NCI-H446 (cell line): ENCODE results near the gene CLDN15.
A peak's percentile ranks its signal among the peaks of the same experiment; 100 is the strongest.

Source experiments
- DNase-seq, 2 experiments: peaks; one replicate each; lab custom pipeline; 2025; lab: John Stamatoyannopoulos, UW

Gene CLDN15

DNA sequence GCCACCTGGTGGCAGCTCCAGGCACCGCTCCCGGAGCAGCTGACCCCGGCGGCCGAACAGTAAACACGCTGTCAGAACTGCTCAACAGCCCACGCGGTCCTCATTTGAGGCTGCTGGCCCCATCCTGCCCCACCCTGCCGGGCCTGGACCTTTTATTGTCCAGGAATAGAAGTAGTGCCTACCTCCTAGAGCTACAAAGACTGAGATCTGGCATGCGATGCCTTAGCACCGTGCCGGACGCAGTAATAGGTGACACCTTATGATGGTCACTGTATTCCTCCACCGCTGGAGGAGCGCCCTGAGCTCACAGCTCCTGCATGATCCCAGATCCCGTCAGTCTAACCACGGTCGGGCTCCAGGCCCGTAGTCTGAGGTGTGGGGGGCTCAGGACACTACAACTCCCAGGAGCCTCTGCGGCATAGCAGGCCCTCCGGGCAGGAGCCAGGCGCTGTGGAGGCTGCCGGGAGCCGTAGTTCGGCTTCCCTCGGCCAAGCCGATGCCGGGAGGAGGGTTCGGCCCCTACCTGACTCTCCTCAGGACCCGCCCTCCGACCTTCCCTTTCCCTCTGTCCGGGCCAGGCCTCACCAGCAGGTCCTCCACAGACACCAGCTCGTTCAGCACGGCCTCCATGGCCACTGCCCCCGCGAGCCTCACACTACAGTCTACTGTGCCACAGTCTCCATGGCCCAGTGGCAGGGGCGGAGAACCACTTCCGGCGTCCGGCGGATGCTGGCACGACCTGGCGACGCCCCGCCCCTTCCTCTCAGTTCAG, 7.0 kb upstream of the CLDN15 start, which contains the start of gene FIS1:
Gene FIS1 (minus strand): TSS at position 707 of the 772 bp plus-strand sequence. CDS start 77 bp downstream, at position 630.
- DNase-seq = peak; percentile 70 to 88

DNA sequence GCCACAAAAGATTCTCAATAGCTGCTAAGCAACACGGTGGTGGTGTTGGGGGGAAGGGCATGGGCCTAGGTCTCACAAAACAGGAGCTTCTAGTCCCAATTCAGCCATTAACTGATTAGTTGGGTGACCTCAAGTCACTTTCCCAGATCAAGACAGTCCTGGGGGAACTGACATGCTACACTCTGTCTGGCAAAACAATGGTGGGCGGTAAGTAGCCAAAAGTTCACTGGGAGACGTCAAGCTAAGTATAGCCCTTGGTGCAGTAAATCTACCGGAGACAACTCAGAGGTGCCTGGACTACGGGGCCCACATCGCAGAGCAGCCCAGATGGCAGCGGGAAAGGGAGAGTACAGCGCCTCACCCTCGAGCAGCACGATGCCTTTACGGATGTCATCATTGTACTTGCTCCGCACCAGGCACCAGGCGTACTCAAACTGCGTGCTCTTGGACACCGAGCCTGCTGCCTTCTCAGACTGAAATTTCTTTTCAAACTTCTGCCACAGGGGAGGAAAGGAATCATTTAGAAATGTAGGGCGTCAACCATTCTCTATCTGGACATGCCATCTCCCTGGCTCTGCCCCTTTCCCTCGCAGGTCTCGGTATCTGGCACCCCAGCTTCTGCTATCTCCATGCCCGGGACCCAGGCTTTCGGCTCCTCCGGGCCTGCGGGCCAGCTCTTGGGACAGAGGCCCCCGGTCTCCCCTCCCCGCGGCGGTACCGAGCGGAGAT, 6.2 kb upstream of the CLDN15 start:
- DNase-seq = no peak

DNA sequence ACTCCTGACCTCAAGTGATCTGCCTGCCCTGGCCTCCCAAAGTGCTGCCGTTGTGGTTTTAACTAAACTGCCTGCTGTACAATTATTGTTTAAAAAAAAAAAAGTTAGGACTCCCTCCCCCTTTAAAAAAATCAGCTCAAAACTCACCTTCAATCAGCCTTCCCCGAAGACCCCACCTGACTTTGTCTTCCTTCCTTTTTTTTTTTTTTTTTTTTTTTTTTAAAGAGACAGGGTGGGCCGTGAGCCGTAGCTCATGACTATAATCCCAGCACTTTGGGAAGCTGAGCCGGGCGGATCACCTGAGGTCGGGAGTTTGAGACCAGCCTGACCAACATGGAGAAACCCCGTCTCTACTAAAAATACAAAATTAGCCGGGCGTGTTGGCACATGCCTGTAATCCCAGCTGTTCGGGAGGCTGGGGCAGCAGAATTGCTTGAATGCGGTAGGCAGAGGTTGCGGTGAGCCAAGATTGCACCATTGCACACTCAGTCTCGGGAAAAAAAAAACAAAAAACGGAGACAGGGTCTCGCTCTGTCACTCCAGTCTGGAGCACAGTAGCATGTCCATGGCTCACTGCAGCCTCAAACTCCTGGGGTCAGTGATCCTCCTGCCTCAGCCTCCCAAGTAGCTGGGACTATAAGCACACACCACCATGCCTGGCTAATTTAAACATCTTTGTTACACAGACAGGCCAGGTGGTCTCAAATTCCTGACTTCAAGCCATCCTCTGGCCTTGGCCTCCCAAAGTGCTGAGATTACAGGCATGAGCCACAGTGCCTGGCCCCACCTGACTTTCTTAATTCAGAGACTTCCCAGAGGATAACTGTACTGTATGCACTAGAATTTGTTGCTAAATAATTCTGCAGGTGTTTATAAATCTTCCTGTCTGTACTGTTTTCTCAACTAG, 4.1 kb upstream of the CLDN15 start:
- no peak for DNase-seq

DNA sequence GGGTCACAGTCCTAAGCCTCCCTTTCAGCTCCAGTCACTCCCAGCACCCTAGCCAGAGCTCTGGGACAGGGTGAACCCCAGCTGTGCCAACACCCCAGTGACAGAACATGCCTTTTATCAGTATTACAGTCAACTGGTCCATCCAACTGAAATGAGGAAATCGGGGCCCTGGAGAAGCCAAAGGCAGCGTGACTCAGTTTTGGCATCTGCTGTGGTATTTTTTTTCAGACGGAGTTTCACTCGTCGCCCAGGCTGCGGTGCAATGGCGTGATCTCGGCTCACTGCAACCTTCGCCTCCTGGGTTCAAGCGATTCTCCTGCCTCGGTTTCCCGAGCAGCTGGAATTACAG, 3.4 kb upstream of the CLDN15 start:
- DNase-seq = no peak

DNA sequence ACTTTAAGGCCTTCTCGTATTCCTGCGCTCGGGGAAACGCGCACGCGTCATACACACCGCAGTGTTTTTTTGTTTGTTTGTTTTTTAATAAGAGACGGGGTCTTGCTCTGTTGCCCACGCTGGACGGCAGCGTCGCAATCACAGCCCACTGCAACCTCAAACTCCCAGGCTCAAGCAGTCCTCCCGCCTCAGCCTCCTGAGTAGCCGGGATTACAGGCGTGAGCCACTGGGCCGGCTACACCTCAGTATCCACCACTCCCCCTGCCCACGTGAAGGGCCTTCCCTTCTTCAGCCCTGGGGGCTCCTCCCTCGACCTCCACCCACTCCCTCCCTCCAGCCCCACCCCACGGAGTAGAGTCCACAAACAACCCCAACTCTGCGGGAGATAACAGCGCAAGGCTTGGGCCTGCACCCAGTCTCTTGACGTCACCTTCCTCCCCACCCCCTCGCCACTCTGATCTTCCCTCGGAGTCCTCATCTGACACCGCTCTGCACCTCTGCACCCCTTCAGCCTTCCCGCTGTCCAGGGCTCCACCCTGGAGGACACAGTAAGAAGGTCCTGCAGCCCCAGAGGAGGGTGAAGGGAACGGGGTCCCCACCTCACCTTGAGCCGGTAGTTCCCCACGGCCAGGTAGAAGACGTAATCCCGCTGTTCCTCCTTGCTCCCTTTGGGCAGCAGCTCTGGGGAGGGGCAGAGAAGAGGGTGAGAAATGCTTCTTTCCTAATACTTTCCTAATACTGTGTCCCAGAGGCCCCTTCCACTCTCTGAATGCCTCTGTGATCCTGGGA, 2.8 kb upstream of the CLDN15 start:
- no peak for DNase-seq

DNA sequence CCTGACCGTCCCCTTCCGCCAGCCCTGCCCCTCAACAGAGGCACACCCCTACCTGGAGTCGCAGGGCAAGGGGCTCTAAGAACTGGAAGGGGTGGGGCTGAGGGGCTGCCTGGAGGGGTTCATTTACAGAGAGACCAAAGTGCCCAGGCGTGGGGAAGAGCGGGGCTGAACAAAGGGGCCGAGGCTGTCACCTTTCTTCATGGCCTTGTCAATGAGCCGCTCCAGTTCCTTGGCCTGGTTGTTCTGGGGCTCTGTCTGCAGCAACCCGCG, 2.3 kb upstream of the CLDN15 start:
- DNase-seq = no peak

DNA sequence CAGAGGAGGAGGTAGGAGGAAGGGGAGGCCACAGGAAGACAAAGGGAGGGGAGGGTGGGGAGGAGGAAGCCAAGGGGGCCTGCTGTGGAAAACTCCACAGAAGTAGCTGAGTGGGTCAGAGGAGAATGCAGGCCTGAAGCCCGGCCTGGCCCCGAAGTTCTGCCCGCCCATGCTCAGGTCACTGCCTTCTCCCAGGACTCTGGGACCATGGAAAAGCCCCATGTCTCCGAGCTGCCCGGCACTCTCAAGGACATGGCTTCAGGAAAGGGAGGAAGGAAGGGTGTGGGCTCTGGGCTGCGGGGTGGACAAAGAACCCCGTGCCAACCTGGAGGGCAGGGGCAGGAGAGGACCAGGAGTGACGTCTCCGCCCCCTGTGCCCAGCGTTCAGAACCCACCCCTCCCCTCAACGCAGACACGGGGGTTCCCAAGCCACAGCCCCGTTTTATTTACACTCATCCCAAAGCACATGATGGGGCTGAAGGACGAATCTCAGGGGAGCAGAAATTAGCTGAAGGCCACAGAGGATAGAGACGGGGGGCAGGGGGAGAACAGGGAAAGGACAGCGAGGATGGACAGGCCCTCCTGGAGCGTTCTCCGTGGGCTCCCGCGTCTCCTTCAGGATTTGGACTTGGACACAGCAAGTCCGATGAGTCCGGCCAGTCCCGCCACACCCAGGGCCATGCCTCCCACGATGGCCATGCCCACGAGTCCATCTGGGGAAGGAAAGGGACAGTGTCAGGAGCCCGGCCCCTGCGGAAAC, 1.8 kb upstream of the CLDN15 start:
- no peak for DNase-seq

DNA sequence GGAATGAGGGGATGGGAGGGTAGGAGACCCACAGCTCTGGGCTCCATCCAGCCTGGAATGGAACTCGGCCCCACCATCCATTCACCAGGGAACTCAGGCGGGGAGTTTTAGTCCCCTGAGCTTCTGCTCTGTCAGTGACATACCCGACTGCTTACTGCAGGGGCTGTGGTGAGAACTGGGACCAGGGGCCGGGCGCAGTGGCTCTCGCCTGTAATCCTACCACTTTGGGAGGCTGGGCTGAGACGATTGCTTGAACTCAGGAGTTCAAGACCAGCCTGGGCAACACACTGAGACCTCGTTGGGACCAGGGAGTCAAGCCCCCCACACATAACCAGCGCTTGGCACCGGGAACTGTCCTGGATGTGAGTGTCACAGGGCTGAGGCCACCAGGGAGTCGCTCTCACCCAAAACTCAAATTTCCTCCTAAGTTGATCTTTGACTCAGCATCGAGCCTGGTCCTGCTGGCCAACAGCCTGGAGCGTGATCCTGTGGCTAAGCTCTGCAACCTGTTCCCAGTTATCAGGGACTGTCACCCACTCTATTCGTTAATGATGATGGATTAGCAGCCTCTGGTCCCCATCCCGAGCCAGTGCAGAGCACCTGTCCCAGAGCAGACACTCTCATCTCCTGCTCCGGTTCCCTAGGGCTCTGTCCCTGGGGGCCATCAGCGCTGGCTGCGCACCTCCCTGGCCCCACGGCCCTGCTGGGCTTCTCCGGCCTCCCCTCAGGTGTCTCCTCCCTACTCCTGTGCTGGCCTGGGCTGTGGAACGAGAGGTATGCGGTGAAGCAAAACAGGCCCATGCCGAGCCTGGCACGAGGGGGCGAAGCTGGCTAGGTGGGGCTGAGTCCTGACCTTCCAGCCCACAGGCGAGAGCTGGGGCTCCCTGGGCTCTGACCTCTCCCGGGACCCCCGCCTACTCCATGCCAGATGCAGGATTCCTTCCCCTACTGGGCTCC, 902 bp upstream of the CLDN15 start:
- no peak for DNase-seq

DNA sequence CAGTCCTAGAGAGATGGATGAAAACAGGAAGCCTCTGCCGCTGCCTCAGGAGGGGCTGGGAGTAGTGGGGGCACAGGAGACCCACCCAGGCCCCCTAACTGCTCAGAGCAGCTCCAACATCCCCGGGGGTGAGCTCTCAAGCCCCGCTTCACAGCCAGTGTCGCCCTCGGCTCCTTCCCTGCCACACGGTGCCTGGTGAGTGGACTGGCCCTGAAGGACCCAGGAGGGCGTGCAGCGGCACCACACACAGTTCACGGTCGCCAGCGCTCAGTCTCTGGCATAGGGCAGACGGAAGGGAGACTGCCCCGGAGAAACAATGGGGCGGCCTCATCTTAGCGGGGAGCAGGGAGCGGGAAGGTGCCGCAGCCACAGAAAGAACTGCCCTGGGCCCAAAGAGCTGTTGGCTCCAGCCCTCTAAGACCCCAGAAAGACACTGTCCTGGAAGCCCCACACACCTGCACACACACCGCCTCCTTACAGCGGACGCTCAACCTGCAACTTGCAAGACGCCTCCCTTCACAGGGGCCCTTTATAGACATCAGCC, 1.2 kb downstream of the CLDN15 start:
- no peak for DNase-seq

DNA sequence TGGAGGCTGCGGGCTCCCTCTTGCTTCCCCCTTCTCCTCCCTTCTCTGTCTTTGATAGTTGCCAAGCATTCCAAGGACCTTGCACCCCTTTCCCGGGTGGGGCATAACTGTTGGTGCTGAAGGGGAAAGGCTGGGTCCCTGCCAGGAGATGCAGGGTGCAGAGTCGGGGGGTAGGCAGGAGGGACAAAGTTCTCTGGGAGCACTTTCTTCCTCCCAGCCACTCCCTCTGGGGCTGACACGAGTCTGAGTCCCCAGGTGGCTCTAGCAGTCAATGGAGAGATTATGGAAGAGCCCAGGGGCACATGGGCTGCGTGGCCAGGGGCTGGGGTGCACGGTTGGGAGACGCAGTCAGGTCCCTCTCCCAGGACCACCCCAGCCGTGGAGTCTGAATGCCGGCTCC, 2.1 kb downstream of the CLDN15 start:
- no peak for DNase-seq

DNA sequence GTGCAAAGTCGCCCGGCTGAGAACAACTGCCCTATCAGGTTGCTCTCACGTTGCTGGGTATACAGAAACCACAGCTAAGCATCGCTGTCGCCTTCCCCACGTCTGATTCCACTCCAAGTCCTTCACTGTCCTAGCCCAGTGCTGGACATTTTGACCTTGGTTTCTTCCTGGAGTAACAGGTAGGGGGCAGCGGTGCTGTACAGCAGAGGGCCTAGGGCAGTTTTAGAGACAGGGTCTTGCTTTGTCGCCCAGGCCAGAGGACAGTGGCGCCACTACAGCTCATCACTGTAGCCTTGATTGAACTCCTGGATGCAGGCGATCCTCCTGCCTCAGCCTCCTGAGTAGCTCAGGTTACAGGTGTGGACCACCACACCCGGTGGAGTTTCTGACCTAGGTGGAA, 2.6 kb downstream of the CLDN15 start:
- no peak for DNase-seq

DNA sequence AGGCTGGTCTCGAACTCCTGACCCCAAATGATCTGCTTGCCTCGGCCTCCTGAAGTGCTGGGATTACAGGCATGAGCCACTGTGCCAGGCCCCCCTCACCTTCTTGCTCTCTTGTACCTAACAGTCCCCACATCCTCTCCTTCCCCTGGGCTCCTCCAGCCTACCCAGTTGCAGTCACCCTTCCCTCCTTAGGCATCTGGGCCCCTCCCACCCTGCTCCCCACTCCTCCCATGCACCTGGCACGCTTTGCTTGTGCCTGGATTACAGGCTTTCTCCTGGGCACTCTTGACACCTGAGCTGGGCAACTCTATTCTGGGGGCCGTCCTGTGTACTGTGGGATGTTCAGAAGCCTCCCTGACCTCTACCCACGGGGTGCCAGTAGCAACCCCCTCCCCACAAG, 3.0 kb downstream of the CLDN15 start:
- DNase-seq = no peak

DNA sequence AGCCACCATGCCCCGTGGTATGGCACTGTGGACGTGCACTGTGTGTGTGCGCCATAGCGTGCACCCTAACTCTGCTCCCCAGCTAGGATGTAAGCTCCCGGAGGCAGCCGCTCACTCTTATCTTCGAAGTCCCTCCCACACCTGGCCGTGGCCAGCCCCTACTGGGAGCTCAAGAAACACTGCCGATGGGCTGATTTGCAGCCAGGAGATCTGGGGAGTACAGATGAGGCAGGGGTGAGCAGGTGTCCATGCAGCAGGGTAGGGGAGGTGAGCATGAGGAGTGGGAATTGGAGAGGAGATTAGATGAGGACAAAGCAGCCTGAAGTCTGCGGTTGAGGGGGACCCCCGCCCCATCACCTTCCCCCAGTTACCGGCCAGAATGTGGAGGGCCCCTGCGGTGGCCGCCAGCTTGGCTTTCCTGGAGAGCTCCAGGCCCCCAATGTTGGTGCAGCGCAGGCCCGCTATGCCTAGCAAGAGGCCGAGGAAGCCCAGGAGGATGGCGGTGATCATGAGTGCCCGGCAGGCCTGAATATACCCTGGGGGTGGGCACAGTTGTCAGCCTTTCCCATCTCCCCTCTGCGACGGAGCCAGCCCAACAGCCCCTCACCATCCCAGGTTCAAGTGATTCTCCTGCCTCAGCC, 3.6 kb downstream of the CLDN15 start:
- DNase-seq = no peak

DNA sequence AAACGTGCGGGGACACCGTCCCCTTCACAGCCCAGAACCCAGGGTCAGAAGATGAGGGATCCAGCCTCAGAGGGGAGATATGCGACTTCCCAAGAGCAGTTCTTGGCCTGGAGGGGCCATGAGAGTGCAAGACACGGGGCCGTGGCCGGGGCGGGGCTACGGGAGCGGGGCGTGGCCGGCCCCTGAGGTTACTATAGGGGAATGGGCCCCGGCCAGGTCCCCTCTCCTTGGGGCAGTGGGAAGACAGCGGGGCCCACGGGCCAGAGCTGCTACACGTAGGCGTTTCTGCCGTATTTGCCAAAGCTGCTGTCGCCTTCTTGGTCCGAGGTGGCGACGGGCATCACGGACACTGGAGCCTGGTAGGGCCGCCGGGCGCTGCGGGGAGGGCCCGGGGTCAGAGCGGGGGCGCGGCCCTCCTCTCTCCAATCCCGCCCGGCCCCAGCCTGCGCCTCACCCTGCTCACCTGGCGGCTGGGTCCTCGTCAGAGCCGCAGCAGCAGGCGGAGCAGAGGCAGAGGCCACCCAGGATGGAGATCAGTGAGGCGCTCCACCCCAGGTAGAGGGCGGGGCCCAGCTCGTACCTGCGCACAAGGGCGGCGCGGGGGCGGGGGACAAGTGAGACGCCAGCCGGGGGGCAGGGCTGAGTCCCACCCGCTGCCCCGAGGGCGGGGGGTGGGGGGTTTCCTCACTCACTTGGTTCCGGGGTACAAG, 5.3 kb downstream of the CLDN15 start:
- DNase-seq = no peak

DNA sequence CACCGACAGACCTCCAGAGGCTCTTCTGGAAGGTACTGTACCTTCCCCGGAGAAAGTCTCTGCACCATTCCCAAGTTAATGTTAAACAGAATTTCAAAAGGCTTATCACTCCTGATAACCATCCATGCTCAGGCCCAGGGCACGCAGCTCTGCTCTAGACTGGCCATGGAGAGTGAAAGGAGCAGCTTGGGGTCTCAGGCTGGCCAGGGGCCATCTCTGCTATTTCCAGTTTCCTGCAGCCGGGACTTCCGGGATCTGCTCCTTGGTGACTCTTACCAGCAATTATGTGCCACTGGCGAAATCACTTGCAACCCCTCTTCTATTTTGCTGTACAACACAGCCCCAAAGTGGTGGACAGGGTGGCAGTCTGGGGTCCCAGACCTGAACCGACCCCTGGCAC, 6.0 kb downstream of the CLDN15 start:
- no peak for DNase-seq

DNA sequence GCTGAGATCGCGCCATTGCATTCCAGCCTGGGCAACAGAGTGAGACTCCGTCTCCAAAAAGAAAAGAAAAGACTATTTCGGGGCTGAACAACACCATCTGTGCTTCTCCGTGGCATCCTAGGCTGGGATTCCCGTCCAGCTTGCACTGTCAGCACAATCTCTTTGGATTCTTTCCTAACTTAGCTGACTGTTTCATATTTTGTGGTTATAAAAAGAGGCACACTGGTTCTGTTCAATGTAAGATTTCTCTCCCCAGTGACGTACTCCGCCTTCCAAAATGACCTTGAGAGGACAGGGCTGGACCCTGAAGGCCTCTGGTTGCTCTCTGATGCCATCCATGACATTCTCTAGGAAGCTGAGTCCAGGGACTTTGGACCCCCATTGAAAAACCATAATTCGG, 10.9 kb downstream of the CLDN15 start:
- no peak for DNase-seq

DNA sequence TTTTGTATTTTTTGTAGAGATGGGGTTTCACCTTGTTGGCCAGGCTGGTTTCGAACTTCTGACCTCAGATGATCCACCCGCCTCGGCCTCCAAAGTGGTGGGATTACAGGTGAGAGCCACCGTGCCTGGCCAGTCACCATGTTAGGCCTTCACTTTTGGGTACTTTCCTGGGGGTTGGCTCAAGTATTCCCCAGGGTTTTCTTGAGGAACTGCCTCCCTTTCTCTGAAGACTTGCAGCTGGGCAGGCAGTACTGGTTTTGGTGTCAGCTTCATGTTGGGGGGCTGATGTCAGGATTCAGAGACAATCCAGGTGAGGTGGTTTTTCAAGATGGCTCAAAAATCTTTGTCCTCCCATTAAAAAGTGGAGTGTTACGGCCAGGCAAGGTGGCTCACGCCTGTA, 12.0 kb downstream of the CLDN15 start:
- no peak for DNase-seq

DNA sequence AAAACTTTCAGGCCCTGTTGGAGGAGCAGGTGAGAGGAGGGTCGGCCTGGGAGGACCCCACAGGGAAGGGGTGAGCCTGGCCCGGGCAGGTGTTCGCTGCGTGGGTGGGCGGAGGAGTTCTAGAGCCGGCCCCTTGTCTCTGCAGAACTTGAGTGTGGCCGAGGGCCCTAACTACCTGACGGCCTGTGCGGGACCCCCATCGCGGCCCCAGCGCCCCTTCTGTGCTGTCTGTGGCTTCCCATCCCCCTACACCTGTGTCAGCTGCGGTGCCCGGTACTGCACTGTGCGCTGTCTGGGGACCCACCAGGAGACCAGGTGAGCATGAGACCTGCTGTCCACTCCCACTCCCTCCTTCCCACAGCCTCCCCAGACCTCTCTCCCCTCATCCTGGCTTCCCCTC, 14.1 kb downstream of the CLDN15 start:
- no peak for DNase-seq
